Raji (cell line): ENCODE results near the gene ZNF18.

ENCODE experiments used
- POLR2A ChIP-seq: IDR thresholded peaks from 2 replicates; pipeline ENCODE4 v1.6.1; 2011; ENCODE audit warnings: low read depth, low read length, control low read depth; ENCODE audit not compliant: insufficient read depth

ZNF18 gene

DNA sequence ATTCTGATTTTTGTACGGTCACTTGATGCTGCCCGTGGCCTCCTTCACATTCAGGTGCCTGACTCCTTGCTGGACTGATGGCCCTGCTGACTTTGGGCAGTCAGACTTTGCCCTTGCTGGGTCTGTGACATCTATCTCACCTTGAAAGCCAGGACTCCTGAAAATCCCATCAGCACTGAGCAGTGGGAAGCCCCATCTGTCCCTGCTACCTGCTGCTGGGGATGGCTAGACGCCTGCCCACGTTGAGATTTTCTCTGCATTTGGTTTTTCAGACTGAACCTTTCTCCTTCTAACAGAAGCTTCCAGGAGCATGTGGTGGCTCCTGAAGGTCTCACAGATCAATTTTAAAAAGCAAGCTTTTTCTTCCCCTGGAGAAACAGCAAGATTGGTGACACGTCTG is 10.2 kb upstream of the ZNF18 start:
- TF ChIP-seq POLR2A: no peak

DNA sequence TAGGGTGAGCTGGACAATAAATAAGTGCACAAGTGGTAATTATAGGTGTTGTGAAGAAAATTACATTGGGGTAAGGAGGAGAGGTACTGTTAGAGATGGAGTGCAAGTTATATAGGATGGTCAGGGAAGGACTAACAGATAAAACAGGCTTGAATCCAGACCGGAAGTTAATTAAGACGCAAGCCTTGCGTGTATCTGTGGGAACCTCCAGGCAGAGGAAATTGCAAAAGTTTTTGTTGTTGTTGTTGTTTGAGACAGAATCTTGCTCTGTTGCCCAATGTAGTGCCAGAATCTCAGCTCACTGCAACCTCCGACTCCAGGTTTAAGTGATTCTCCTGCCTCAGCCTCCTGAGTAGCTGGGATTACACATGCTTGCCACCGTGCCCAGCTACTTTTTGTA is 2.4 kb upstream of the ZNF18 start:
- no peak for TF ChIP-seq POLR2A

- no peak for TF ChIP-seq POLR2A
These were observed 628 bp upstream of the ZNF18 start for GRCh38 chr17:11997972-11998233.

- no peak for TF ChIP-seq POLR2A
These were observed 541 bp downstream of the ZNF18 start for GRCh38 chr17:11996722-11997146.

DNA sequence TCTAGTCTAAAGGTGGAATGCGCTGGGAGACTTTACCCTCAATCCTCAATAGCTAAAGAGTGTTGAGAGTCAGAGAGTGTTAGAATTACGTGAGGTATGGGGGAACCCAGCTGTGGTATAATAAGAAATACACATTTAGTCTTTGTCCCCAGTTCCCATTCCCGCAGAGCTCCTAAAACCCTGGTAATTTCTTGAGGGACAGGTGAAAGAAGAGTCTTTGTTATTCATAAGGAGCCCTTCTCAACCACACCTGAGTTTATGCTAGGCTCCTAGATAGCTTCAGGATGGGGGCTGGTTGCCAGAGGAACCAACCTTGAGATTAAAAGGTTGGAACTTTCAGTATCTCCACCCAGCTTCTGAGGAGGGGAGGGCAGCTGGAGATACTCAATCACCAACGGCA is 5.8 kb downstream of the ZNF18 start:
- no peak for TF ChIP-seq POLR2A

DNA sequence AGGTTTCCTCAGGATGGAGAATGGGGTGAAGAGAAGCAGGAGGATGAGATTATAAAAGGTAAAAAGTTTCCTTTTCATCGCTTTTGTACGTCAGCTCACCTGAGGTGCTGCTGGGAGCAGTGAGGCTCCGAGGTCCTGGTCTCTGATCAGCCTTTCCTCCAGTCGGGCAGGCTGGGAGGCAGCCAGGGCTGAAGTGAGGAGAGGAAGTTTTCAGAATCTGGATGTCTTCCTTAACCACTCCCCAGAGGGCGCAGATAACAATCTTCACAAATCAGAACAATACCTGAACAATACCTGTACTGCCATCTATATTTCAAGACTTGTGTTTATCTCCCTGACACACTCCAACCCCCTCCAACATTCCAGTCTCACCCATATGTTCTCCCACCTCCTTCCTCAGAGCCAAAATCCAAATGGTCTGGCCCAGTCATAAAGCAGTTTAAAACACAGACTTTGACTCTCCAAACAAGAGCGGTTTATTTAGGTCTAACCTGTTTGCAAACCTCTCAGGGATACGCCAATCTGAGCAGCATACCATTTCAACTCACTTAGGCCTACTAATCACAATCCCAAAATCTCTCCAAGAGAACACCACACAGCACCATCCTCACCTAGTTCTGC is 6.8 kb downstream of the ZNF18 start:
- TF ChIP-seq POLR2A: no peak

DNA sequence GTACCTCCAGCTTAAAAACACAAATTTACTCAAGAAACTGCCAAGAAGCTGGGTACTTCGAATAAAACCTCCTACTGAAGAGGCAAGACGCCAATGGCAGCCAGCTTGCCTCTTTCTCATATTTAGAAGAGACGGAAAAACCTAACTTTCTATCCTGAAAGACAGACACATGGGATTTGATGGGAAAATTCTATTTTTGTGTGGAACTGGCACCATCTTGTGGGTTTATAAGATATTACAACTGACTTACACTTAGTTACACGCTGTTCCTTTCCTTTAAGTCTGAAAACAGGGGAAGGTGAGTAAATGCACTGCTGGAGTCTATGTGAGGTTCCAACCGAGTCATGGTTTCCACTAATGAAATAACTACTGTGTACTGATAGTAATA is 10.3 kb downstream of the ZNF18 start:
- TF ChIP-seq POLR2A: no peak

DNA sequence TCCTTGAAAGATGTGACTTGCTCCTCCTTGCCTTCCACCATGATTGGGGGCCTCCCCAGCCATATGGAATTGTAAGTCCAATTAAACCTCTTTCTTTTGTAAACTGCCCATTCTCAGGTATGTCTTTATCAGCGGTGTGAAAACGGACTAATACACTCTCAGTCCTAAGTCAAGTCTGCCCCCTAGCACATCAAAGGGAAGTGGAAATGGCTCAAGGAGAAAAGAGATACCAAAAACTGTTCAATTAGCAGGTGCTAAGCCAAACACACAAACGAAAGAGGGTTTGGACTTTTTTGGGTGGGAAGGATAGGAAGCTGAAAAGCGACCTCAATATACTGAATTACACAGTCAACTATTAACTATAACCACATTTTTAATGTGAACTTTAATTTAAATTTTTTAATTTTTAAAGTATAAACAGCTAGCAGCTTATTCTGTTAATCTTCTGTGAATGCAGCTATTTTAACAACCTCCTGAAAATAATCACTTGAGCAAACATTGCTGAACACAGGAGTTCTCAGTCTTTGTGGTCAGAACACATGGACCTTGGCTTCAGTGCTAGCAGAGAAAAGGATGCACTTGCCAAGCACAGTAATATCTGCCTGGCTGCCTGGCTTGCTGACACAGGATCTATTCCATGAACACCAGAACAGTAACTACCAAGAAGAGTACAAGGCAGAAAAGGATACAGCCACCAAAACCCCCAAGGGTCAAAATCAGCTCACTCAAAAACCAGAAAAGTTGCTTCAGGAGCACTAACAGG is 10.9 kb downstream of the ZNF18 start:
- no peak for TF ChIP-seq POLR2A

GRCh38 chr17:11981862-11982261 is 15.4 kb downstream of the ZNF18 start:
- no peak for TF ChIP-seq POLR2A

DNA sequence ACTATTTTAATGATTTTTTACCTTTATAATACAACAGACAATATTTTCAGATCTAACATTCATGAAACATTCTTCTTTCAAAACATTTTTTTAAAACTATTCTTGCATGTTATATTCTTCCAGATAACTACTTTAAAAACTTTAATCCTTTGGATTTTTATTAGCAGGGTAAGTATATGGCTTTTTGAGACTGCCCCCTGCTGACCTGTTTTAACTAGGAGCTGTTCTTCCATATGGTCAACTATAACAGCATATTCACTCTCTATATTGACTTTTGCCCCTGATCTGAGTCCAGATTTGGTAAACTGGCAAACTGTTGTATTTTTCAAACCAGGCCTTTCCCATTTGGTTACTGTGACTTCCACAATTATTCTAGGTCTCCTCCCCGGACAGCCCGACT is 16.5 kb downstream of the ZNF18 start:
- TF ChIP-seq POLR2A: no peak

DNA sequence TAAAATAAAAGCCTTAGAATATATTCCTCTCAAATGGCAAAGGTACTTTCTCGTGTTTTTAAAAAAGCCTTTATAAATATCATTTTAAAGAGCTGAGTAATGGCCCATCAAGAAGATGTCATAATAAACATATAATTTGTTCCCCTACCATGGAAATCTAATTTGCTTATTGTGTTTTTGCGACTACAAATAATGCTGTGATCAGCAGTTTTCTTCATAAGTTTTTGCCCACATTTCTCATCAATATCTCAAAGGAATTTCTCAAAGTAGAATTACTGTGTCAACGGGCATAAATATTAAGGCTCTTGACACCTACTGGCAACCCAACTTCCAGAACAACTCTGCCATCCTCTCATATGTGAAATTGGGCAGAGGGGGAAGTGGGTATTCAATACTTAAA is 17.5 kb downstream of the ZNF18 start:
- no peak for TF ChIP-seq POLR2A

DNA sequence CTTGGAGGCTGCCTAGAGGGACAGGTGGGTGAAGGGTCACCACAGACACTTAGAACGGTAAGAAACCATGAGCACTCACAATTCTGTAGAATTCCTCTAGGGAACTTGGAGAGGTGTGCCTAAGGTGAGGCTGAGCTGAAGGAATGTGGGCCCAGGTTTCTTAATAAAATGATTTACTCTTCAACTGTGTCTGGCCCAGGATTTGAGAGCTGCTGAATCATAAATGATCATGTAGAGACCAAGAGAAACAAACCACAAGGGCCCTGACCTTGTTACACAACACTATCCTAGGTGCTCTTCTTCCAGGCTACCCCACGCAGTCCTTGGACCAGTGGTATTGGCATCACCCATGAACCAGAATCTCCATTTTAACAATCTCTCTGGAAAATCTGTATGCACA is 27.7 kb downstream of the ZNF18 start:
- no peak for TF ChIP-seq POLR2A

- no peak for TF ChIP-seq POLR2A
These were observed 42.3 kb downstream of the ZNF18 start for GRCh38 chr17:11954936-11955335.

- no peak for TF ChIP-seq POLR2A
These were observed 43.4 kb downstream of the ZNF18 start for GRCh38 chr17:11953924-11954323.

DNA sequence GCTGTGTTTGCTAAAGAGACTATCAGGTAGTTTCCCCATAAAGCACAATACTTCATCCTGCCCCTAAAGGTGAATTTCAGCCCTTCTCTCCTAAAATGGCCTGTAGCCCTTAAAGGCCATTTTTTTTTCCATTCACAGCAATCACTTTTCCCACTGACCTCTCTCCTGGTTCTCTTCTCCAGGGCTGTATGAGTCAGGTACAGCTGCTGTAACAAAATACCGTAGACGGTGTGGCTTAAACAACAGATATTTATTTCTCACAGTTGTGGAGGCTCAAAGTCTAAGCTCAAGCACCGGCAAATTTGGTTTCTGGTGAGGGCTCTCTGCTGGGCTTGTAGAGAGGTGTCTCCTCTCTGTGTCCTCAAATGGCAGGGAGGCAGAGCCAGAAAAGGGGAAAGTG is 44.7 kb downstream of the ZNF18 start:
- no peak for TF ChIP-seq POLR2A

DNA sequence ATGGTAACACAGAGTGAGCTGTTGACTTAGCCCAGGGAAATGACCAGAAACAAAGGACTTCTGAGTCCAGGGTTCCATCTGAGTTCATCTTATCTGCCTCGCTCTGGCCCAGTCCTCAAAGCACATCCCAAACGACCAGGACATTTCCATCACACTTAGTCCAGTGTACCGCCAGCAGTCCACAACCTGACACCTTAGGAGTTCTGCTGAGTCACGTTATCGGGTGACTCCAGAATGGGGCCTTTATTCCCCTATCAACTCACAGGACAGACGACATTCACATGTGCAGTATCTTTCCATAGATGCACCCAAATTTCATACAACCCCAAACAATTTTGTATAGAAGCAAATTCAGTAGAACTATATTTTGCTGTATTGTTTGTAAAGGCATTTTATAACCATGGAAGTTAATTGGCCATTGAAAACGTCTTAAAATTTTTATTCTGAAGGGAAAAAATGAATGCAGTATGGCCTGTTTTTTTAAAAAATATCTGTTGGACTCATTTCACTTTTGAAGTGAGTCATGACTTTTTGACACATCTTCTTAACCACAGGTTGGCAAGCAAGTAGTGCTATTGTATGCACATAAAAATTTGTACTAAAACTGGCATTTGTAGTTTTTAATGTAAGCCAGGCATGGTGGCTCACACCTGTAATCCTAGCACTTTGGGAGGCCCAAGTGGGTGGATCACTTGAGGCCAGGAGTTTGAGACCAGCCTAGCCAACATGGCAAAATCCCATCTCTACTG is 46.3 kb downstream of the ZNF18 start:
- no peak for TF ChIP-seq POLR2A
